ENCODE data around the gene ALDH3B2.
"Not testable (repeated sequence)": the region's sequence is repeated elsewhere in the genome, so short reads cannot be mapped to it uniquely, and the experiment has no call there.

Gene ALDH3B2

DNA sequence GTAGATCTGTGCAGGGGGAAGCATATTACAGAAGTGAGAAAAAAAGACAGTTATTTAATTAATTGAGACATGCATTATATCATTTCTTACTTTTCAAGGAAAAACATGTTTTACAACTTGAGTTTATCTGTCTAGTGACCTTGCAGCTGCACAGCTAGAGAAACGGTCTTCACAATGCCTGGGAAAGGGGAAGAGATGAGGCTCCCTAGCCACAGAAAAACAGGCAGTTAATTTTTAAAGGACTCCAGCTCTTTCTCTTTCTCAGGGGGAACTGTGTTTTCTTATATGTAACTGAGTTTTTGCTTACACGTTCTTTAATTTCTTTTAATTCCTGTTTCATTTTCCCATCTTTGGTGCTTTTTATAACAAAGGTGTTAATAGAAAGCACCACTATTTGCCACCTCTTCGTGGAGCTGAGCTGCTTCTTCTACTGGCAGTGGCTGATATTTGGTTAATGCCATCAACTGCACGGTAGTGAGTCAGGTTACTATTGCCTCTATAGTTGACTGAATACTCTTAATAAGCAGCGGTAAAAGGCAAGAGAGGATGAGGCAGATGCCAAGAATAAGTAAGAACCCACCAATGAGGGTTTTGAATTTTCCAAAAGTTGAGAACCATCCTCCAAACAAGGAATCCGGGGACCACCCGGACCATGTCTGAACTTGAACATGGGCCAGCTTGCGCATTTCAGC lies 11.4 kb upstream of the ALDH3B2 start:
- DNase-seq (ENCODE audit: low spot score): not testable (repeated sequence)

DNA sequence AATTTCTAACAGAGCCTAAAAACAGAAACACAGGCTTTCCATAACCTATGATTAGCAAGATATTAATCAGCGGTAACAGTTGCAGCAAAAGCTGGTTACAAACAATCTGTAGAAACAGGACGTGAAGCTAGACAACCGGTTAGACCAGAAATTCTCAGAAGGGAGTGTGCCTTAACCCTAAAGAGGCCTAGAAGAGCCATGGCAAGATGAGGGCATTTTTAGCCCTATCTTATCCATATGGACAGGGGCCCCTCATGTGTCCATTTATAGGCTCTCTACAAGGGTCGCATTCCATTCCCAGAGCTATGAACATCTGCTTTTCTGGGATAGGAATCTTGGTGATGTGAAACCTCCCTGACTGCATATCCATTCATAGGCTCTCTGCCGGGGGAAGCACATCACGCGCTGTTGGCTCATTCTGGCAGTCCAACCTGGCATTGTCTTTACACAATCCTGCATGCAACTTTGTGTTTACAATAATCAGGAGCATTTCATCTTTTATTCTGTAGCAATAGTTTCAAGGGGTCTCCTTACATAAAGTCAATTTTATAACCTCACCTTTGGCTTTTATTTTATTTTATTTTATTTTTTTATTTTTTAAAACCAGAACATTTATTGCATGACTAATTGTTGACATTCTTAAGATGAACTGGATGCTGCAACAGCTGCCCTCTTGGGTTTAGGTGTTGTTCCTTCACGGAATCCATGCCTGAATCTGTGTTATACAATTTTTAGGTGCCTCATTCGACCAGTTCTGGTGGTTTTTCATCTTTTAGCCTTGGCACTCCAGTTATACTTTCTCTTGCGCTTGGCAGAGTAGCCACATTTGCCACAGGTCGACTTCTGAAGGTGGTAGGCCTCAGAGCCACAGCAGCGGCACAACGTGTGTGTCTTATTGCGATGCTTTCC lies 8.0 kb upstream of the ALDH3B2 start:
- DNase-seq (ENCODE audit: low spot score): not testable (repeated sequence)

DNA sequence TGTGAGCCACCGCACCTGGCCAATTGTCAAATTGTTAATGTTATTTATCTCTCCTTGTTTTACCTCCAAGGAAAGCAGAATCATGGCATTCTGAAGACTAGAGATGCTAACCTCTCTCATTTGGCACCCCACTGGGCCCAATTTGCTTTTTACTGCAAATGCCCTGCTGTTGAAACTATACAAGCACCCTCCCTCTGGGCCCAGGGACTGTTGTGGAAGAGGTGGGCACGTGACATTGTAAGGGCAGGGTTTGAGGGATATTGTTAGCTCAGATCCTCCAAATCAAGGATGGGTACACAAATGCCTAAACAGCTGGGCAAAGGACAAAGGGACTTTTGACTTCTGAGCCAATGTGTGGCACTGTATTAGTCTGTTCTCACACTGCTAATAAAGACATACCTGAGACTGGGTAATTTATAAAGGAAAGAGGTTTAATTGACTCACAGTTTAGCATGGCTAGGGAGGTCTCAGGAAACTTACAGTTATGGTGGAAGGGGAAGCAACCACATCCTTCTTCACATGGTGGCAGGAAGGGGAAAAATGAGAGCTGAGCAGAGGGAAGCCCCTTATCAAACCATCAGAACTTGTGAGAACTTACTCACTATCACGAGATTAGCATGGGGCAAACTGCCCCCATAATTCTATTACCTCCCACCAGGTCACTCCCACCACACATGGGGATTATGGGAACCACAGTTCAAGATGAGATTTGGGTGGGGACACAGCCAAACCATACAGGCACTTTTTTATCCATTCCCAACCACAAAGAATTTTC lies 6.5 kb upstream of the ALDH3B2 start:
- no peak for DNase-seq (ENCODE audit: low spot score)

DNA sequence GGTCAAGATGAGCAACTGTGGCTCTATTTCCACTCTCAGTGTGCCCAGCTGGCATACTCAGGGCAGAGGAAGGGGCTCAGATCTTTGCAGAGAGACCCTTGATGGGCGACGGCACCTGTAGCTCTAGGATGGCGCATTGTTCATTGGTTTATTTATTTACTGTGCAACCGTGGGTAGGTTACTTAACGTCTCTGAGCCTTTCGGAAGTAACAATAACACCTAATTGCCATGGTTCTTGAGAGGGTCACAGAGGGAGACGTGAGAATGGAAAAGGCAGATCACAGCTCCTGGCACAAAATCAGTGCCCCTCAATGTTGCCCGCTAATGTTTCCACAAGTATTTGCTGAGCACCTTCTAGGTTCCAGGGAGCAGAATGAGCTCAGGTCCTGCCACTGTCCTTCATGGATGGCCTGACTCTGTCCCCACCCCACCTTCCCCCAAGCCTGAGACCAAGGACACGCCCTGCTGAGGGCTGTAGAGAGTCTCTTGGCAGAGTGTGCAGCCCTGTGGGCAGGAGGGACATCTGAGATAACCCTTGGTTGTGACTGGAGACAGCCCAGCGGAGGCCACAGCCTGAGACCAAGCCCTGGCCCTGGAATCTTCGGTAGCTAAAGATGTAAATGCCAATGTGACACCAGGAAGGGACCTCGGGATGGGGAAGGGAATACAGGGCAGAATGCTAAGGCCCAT lies 780 bp upstream of the ALDH3B2 start:
- no peak for DNase-seq (ENCODE audit: low spot score)

DNA sequence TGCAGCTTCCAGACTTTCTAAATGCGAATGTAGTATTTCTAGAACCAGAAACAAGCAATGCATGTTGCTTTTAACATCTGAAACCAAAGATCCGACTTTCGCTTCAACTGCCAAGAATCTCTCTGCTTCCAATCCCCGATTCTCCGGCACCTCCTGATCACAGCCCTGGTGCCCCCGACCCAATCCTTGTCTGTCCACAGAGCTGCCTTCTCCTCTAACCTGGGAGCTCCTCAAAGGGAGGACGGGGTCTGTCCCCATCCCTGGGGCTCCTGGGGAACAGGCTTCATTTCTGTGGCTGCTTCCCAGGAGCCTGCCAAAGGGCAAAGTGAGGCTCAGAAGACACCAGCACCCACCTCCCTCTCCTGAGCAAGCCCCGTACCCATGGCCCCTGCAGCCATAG lies 521 bp downstream of the ALDH3B2 start:
- no peak for DNase-seq (ENCODE audit: low spot score)

DNA sequence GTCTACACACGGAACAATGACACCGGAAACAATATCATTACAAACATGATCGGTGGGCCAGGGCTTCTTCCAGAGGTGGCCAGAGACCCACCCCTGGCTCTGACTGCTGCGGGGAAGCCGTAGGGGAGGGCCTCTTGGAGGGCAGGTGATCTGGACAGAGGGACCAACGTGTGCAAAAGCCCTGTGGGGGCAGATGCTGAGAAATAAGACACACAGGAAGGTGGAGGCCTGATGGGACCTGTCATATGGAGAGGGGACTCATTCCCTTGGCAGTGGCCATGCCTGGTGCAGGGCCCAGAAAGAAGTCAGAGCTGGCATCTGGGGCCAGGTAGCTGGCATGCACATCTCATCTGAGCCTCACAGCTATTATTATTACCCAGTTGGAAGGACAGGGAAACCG lies 1.1 kb downstream of the ALDH3B2 start:
- no peak for DNase-seq (ENCODE audit: low spot score)

DNA sequence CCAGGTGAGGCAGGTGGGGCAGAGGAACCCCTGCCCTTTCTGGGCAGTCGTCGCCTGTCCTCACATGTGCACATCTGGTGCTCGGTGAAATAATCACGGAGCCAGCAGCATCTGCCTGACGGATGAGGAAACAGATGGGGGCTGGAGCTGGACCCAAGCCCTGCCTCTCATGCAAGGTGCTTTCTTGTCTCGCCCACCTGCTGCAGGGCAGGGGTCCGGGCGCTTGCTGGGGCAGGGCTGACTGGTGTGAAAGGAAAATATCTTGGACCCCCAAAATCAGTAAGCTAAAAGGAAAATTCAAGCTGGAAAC lies 3.3 kb downstream of the ALDH3B2 start:
- no peak for DNase-seq (ENCODE audit: low spot score)

DNA sequence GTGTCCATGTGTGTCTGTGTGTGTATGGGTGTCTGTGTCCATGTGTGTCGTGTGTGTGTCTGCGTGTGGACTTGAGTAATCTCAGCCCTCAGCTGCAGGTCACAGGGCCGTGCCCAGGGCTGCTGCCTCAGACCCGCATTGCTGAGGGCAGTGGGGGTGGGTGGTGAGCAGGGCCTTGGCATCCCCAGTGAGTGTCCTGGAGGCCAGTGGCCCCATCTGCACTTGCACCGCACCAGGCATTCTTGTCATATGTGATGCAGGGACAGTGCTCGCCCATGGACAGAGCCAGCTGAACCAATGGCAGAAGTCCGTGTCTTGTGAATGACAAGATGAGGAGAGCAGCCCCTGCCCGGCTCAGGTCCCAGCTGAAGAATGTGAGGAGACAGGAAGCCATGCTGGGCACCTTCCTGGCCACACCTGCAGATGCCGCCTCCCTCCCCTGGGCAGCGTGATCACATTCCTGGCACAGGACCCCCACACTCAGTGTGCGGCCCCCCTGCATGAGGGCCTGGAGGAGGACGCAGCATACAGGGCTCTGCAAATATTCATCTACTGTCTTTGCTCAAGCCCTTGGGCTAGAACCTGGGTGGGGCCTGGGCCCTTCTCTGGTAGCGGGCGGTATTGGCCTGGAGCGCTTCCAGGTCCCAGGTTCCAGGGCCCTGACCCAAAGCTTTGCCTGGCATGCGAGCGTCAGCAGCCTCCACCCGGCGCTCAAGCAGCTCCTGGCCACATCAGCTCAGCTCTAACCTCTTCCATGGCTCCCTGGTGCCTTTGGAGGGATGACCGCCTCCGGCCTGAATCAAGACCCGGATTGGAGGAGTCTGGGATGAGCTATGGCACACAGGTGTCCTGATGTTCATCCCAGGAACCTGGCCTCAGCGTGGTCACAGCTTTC lies 3.9 kb downstream of the ALDH3B2 start:
- DNase-seq (ENCODE audit: low spot score): no peak

DNA sequence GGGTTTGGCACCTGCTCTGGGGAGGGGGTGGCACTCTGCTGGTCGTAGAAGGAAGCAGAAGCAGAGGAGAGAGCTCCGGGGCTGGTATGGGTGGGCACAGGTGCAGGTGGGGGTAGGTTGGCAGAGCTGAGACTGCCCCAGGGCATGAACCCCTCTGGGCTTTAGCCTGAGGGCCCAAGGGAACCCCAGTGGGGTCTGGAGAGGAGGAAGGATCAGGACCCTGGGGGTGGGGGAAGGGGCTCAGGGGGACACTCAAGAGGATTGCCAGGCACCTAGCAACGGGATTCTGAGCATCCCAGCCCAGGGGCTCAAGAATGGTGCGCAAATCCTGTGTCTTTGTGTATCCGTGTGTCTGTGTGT lies 6.3 kb downstream of the ALDH3B2 start:
- DNase-seq (ENCODE audit: low spot score): no peak

DNA sequence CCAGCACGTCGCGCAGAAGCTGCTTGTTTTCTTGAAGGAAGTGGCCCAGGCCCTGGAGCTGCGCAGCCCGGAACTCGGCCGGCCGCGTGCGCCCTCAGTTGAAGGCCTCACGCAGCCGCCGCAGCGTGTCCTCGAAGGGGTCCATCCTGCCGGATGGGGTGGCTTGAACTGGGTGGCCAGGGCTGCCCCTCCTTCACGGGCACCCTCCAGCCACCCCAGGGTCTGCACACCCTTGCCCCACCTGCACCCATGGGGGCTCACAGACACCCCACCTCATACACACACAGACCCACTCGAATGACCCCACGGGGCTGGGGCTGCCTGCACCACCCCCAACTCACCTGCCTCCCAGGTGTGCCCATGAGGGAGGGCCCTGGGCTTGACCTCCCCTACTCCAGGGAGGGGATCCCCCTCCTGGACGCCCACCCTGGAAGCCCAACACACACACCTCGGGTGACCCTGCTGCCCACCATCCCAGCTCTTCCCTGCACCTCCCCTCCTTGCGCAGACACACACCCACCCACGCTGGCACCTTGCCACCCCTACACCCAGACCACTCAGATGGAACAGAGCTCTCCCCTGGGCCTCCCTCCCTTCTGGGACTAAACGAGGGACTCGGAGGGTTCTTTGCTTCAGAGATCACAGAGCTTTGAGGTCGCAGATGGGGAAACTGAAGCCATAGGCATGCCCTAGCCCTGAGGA lies 6.8 kb downstream of the ALDH3B2 start:
- no peak for DNase-seq (ENCODE audit: low spot score)

DNA sequence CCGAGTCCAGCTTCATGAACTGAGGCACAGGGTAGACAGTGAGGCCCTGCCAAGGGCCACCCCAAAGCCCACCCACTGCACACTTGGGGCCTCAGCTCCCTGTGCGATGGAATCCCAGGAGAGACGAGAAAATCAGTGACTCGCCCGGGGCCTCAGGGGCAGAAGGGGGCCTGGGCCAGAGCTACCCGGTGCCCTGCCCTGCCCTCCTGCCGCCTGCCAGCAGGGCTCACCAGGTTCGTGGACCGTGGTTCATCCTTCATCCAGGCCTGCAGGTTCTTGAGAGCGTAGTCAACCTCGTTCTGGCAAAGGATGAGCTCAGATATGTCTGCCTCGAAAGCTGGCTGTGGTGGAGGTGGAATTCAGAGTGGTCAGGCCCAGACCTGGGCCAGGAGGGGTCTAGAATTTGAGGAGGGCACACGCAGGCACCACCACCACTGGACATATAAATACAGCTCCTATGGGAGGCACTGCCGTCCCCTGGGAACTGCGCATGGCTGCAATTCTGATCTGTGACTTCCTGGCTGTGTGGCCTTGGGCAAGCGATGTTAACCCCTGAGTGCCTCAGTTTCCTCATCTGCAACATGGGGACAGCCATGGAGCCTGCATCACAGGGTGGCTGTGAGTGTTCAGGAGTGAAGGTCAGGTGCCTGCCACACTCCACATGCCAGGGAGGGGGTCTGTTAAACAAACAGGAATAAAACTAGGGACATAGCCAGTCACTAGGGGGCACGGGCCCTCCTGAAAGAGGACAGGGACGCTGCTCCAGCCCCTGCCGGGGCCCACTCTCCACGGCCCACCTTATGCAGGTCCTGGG lies 7.5 kb downstream of the ALDH3B2 start:
- DNase-seq (ENCODE audit: low spot score): no peak

DNA sequence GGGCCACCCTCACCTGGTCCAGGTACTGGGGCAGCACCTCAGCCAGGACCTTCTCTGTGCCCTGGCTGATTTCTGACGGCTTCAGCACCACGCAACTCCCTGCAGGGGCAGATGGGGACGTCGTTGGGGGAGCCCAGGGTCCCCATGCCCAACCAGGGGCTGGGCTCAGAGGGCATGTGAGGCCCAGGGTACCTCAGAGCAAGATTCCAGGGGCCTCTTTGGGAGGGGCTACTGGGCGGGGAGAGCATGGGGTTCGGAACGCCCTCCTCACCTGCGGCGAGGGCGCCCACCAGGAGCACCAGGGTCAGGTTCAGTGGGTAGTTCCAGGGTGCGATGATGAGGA lies 8.1 kb downstream of the ALDH3B2 start:
- no peak for DNase-seq (ENCODE audit: low spot score)

DNA sequence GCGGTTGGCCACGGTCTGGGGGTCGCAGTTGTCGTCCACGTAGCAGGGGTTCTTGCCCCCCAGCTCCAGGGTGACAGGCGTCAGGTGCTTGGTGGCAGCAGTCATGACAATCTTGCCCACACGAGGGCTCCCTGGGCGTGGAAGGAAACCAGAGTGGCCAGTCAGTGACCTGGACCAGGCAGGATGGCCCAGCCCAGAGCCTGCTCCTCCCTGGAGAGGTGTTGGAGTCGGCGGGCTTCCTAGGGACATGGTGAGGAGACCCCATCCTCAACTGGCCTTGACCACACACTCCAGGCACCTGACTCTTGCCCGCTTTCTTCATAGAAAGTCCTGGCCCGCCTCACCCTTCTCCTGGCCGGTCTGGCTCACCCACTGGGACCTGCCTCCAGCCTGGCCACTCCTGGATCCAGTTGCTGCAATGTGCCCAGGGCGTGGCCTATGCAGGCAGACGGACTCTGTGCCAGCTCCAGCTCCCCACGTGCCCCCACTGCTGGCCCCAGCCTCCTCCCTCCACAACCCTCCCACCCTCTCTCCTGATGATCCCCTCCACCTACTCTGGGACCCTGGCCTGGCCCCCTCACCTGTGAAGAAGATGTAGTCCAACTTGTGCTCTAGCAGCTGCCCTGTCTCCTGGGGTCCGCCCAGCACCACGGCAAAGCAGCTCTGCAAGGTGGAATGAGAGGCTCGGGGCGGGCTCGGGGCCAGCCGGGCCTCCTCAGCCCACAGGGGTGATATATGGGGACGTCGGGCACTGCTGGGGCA lies 8.7 kb downstream of the ALDH3B2 start:
- no peak for DNase-seq (ENCODE audit: low spot score)

DNA sequence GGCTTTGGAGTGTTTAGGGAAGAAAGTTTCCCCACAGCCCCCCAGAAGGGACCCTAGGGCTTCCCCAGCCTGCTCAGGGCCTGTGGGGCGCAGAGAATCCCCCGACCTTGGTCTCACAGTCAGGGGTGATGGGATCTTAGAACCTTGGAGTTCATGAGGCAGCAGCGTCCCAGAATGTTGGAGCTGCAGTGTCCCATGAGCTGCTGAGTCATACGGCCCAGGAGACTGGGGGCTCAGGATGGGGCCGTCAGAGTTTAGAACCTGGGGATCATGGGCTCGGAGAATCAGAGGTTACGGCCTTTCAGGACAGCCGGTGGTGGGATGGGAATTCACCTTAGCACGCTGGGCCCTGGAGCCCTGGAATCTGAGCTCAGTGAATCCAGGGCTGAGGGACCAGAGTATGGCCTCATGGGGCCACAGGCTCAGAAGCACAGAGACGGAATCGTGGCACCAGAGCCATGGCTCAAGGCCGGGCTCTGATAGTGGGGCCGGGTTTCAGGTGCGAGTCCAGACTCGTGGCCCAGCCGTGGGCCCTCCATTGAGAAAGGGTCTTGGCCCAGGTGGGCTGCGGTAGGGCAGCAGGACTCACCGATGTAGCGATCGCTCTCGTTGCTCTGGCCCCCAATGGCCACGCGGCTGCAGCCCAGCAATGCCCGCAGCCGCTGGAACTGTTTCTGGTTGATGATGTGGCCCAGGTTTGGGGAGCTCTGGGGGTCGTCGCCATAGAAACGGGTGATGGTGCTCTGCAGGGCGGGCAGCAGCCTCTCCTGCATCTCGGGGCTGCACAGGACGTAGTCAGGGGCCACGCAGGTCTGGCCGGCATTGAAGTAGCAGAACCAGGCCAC lies 9.5 kb downstream of the ALDH3B2 start:
- no peak for DNase-seq (ENCODE audit: low spot score)

DNA sequence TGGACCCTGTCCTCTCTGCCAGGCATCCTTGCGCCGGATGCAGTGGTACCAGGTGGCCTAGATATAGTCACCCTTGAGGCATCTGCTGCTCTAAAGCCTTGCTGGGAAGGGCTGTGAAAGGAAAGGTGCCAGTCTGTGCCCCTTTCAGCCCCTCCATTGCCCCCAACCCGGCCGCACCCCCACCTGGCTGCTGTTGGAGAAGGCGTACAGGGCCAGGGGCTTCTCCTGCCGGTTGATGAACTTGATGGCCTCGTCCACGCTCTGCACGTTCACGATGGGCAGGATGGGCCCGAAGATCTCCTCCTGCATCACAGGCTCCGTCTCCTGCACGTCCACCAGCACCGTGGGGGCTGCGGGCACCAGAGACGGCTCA lies 10.2 kb downstream of the ALDH3B2 start:
- no peak for DNase-seq (ENCODE audit: low spot score)

DNA sequence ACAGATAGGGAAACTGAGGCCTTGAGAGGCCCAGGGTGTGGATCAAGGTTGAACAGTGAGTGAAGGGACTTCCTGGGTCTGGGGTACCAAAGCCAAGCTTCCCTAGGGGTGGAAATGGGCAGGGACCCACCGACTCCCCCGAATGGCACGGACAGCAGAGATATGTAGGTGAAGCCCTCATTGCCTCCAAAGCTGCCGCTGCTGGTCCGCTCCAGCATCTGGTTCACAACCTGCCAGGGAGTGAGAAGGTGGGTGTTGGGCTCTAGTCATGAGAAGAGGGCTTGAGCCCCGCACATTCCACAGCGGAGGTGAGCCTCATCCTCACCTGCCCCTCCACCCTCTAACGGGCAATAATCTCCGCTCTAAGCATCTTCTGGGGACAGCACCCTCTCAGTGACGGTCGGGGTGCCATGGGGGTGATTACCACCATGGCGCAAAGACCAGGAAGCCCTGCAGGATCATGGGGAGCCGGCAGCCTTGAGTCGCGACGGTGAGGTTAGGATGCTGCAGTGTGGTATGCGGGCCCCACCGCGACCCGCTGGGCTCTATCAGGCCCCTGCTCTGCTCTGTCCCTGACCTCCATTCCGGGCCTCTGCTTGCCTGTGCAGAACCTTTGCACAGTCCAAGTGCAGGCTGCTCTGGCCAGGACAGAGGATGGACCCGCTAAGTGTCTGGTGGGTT lies 10.8 kb downstream of the ALDH3B2 start:
- DNase-seq (ENCODE audit: low spot score): no peak

DNA sequence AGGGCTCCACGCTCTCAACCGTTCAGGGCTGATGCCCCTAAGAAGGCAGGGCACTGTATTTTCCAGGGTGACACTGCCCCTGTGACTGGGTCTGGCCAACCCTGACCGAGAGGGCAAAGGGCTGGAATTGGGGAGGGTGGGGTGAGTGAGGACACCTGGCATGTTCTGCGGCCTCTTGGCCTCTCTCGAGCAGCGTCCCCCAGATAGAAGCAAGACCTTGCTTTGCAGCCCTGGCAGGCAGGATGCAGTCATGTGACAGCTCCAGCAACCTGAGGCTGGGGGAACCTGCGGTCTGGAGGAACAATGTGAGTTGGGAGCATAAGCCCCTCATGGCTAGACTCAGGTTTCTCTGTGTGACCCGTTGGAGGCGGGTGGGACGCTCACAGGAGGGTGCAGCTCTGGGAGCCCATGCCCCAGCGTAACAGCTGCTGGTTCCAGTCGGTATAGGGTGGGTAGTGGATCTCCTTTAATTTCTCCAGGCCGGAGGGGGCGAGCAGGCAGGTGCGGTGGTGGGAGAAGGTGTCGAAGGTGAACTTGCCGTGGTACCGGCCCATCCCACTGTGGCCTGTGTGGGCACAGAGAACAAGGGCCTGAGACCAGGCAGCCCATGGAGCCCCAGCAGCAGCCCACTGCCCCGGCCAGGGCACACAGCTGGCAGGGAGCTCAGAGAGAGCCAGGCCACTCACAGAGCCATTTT lies 11.4 kb downstream of the ALDH3B2 start:
- DNase-seq (ENCODE audit: low spot score): no peak
